SH-SY5Y (cell line): ENCODE results near the gene CD276.

Experiments
- GATA2 ChIP-seq: IDR thresholded peaks from 2 replicates; pipeline ENCODE4 v1.6.1; 2011; ENCODE audit warnings: mild to moderate bottlenecking, low read depth, low read length
- GATA3 ChIP-seq: IDR thresholded peaks from 2 replicates; pipeline ENCODE4 v1.6.1; 2011; ENCODE audit warnings: low read depth, mild to moderate bottlenecking, low read length, moderate library complexity

CD276 gene

GRCh38 chr15:73697033-73697467 lies 12.9 kb downstream of the CD276 start:
- TF ChIP-seq GATA3 (no peak), GATA2 (no peak)

DNA sequence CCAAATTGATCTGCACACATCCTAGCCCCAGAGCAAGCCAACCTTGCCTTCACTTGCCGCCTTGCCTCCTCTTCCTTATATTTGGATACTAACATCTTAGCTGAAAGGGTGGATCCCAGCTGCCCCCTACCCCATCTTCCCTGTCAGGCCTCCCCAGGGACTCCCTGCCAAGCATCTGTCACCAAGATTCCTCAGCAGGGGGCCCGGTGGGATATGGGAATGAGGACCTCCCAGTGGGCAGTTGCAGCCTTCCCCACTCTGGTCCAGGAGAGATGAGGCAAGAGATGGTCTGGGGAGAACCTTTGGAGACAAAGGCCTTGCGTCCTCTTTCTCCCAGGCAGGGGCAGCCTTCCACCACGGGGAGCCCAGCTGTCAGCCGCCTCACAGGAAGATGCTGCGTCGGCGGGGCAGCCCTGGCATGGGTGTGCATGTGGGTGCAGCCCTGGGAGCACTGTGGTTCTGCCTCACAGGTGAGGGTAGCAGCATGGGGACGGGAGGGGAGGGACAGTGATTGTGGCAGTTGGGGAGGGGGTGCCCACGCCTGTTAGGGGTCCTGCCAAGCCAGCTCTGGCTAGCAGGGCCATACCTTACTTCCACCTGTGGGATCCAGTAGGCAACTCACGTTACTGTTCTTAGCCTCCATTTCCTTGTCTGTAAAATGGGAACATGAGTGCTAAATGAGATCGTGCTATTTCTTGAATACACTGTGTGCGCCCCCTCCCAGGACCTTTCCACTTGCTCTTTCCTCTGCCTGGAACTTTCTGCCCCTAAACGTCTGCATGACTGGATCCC lies 15.3 kb downstream of the CD276 start:
- no peak for TF ChIP-seq GATA3
- TF ChIP-seq GATA2, result no peak

GRCh38 chr15:73700041-73700842 lies 16.1 kb downstream of the CD276 start:
- TF ChIP-seq GATA3 (no peak), GATA2 (no peak)

GRCh38 chr15:73704869-73705645 lies 20.9 kb downstream of the CD276 start:
- TF ChIP-seq GATA3, result no peak
- no peak for TF ChIP-seq GATA2

DNA sequence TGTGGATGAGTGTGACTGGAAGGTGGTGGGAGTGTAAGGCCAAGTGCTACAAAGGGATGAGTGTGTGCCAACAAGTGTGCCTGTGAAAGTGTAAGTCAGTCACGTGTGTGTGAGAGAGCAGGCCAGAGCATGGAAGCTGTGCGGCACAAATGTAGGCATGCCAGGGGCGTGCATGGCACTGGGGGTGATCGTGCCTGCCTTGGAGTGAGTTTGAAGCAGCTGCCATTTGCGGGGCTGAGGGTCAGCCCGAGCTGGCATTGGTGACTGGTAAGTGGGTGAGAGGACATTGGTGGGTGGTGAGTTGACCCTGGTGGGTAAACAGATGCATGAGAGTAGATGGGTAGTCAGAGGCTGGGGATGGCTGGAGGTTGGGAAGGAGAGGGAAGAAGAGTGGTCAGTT lies 24.5 kb downstream of the CD276 start:
- TF ChIP-seq GATA3 (no peak), GATA2 (no peak)

DNA sequence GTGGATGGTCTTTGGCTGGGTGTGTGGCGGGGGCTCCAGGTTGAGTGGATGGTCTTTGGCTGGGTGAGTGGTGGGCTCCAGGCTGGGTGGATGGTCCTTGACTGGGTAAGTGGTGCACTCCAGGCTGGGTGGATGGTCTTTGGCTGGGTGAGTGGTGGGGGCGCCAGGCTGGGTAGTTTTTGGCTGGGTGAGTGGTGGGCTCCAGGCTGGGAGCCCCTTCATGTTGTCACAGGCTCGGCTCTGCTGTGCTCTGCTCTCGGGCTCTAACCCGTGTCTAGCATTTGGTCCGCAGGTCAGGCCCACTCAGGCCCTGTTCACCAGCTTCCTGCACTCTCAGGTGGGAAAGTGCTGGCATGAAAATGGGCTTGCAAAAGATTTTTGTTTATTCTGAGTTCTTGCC lies 25.1 kb downstream of the CD276 start:
- TF ChIP-seq GATA3 (no peak), GATA2 (no peak)

DNA sequence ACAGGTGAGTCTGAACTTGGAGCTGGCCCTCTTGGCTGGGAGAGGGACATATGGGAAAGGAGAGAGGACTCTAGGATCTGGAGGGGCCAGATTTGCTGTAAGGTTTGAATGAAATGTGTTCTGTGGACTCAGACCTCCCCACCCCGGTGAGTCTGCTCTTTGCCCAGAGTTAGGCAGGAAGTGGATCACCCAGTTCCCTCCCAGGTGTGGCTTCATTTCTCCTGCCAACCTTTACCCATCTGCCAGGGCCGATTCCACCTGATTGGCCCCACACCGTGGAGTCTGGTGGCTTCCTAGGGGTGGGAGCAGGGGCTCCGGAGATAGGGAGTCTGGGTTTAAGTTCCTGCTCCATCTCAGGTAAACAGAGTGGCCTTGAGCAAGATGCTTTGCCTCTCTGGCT lies 25.5 kb downstream of the CD276 start:
- no peak for TF ChIP-seq GATA3
- no peak for TF ChIP-seq GATA2

- TF ChIP-seq GATA2, result no peak
- TF ChIP-seq GATA3, result no peak
Observed at GRCh38 chr15:73710321-73710720, 26.1 kb downstream of the CD276 start.

DNA sequence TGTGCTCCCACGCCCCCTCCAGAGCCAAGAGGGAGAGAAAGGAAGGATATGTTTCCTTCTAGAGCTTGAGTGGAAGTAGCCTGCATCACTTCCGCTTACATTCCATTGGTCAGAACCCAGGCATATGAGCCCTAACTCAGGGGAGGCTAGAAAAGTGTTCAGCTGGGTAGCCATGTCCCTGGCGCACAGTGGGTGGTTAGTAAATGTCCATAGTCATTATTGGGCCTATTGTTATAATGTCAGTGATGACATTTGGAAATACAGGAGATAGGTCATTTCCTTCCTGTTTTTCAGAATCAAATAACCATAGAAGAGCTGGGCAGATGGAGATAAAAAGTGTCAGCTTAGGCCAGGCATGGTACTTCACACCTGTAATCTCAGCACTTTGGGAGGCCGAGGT lies 27.3 kb downstream of the CD276 start:
- TF ChIP-seq GATA3, result no peak
- no peak for TF ChIP-seq GATA2

GRCh38 chr15:73712107-73712506 lies 27.9 kb downstream of the CD276 start:
- no peak for TF ChIP-seq GATA2
- TF ChIP-seq GATA3, result no peak

GRCh38 chr15:73714695-73715301 lies 30.6 kb downstream of the CD276 start:
- no peak for TF ChIP-seq GATA2
- TF ChIP-seq GATA3, result no peak

- no peak for TF ChIP-seq GATA2
- TF ChIP-seq GATA3, result no peak
Observed at GRCh38 chr15:73715417-73715816, 31.2 kb downstream of the CD276 start.

GRCh38 chr15:73716417-73716816 lies 32.2 kb downstream of the CD276 start:
- TF ChIP-seq GATA3 (no peak), GATA2 (no peak)

- no peak for TF ChIP-seq GATA3
- no peak for TF ChIP-seq GATA2
Observed at GRCh38 chr15:73717206-73717605, 33.0 kb downstream of the CD276 start.

DNA sequence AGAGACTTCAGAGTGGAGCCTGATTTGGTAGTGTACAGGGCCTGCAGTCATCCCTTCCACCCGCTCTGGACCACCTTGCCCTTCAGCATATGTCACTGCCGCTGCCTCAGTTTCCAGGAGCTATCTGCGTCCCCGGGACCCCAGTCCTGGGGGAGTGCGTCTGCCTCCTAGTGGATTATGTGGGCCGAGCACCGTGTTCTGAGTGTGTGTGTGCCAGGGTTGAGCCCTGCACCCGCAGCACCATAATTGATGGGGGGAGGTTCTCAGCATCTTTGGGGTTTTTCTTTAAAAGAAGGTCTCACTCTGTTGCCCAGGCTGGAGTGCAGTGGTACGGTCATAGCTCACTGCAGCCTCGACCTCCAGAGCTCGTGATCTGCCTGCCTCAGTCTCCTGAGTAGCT lies 33.6 kb downstream of the CD276 start:
- no peak for TF ChIP-seq GATA3
- TF ChIP-seq GATA2, result no peak
